Loucy (cell line): ENCODE data around the gene FCAMR.

Source experiments
- CTCF ChIP-seq: fragments of 200-600 bp; sonication (generic); conservative IDR thresholded peaks from 2 replicates; pipeline ENCODE4 v1.5.1; 2014; ENCODE audit warnings: mild to moderate bottlenecking, antibody characterized with exemption, low read length
- EZH2phosphoT487 ChIP-seq: fragments of 200-600 bp; IDR thresholded peaks from 2 replicates; pipeline ENCODE4 v1.6.1; 2018; ENCODE audit warnings: antibody characterized with exemption, mild to moderate bottlenecking, moderate library complexity, borderline replicate concordance

GRCh38 chr1:206911064-206911663, 59.1 kb downstream of the FCAMR start:
- TF ChIP-seq CTCF (peak; percentile 89), EZH2phosphoT487 (no peak)
